GM19238 (cell line): ENCODE measurements around the gene C4A.
"Not testable (repeated sequence)": the region's sequence is repeated elsewhere in the genome, so short reads cannot be mapped to it uniquely, and the experiment has no call there.

Source experiments
- DNase-seq: peaks from one replicate; pipeline ENCODE4 v3.0.0; 2011; ENCODE audit warnings: low spot score; ENCODE audit not compliant: insufficient read length

The C4A gene

GRCh38 chr6:32022100-32022499 is 40.2 kb downstream of the C4A start:
- DNase-seq, result not testable (repeated sequence)

- DNase-seq, result not testable (repeated sequence)
Observed at GRCh38 chr6:32028631-32029030, 46.8 kb downstream of the C4A start.

GRCh38 chr6:32029553-32029952 is 47.7 kb downstream of the C4A start:
- DNase-seq, result not testable (repeated sequence)

- DNase-seq, result not testable (repeated sequence)
Observed at GRCh38 chr6:32035283-32036013, 53.6 kb downstream of the C4A start.

- not testable (repeated sequence) for DNase-seq
Observed at GRCh38 chr6:32037136-32037535, 55.3 kb downstream of the C4A start.

GRCh38 chr6:32037598-32038524 is 56.0 kb downstream of the C4A start, which contains the start of gene CYP21A2:
TSS of gene CYP21A2 (plus strand) at chr6:32038415. CDS start at chr6:32038423, 8 bp downstream.
- not testable (repeated sequence) for DNase-seq

GRCh38 chr6:32038878-32039277 is 57.0 kb downstream of the C4A start:
- not testable (repeated sequence) for DNase-seq

GRCh38 chr6:32039321-32040274 is 57.7 kb downstream of the C4A start:
- not testable (repeated sequence) for DNase-seq

- DNase-seq, result not testable (repeated sequence)
Observed at GRCh38 chr6:32040299-32041049, 58.6 kb downstream of the C4A start.

- not testable (repeated sequence) for DNase-seq
Observed at GRCh38 chr6:32041050-32041321, 59.1 kb downstream of the C4A start.

- DNase-seq, result not testable (repeated sequence)
Observed at GRCh38 chr6:32041385-32041784, 59.5 kb downstream of the C4A start.

- DNase-seq, result not testable (repeated sequence)
Observed at GRCh38 chr6:32042276-32042675, 60.4 kb downstream of the C4A start.

GRCh38 chr6:32043589-32044380 is 61.9 kb downstream of the C4A start:
- not testable (repeated sequence) for DNase-seq

- not testable (repeated sequence) for DNase-seq
Observed at GRCh38 chr6:32044916-32045315, 63.1 kb downstream of the C4A start.

GRCh38 chr6:32045811-32046449 is 64.1 kb downstream of the C4A start:
- no peak for DNase-seq

- DNase-seq, result no peak
Observed at GRCh38 chr6:32046450-32047083, 64.7 kb downstream of the C4A start.

GRCh38 chr6:32047084-32047478 is 65.2 kb downstream of the C4A start:
- DNase-seq, result no peak

GRCh38 chr6:32047539-32047854 is 65.6 kb downstream of the C4A start:
- DNase-seq, result no peak
